Stimulated activated CD4-positive, alpha-beta T cell treated with anti-CD3 and anti-CD28 coated beads, Interleukin-1b, Interleukin-23, amount 100 ng/mL, for 4 hours (primary cell): ENCODE data around the gene HSPA12A.

Experiments used
- DNase-seq, 2 donors: peaks; one replicate each; pipeline ENCODE4 v3.0.0-alpha.2; 2020; ENCODE audit warnings: low read depth in 2 of 2

HSPA12A gene

GRCh38 chr10:116669080-116669479, 73.3 kb downstream of the HSPA12A start:
- DNase-seq: no peak

GRCh38 chr10:116668446-116668845, 73.9 kb downstream of the HSPA12A start:
- no peak for DNase-seq

- no peak for DNase-seq
Observed at GRCh38 chr10:116668018-116668417, 74.3 kb downstream of the HSPA12A start.

- DNase-seq: no peak
Observed at GRCh38 chr10:116667484-116667883, 74.9 kb downstream of the HSPA12A start.

- DNase-seq: no peak
Observed at GRCh38 chr10:116665541-116666125, 76.7 kb downstream of the HSPA12A start.

GRCh38 chr10:116664631-116665030, 77.7 kb downstream of the HSPA12A start:
- DNase-seq: no peak

GRCh38 chr10:116663342-116663741, 79.0 kb downstream of the HSPA12A start:
- no peak for DNase-seq

GRCh38 chr10:116660860-116661259, 81.5 kb downstream of the HSPA12A start:
- DNase-seq: no peak

- no peak for DNase-seq
Observed at GRCh38 chr10:116659049-116659670, 83.2 kb downstream of the HSPA12A start.

GRCh38 chr10:116657863-116658551, 84.4 kb downstream of the HSPA12A start:
- no peak for DNase-seq

GRCh38 chr10:116656044-116656443, 86.3 kb downstream of the HSPA12A start:
- DNase-seq: no peak

GRCh38 chr10:116655568-116655967, 86.8 kb downstream of the HSPA12A start:
- no peak for DNase-seq

- no peak for DNase-seq
Observed at GRCh38 chr10:116654816-116655215, 87.5 kb downstream of the HSPA12A start.

- no peak for DNase-seq
Observed at GRCh38 chr10:116653885-116654284, 88.5 kb downstream of the HSPA12A start.

GRCh38 chr10:116648903-116649302, 93.5 kb downstream of the HSPA12A start:
- no peak for DNase-seq

- no peak for DNase-seq
Observed at GRCh38 chr10:116646502-116646901, 95.9 kb downstream of the HSPA12A start.

- DNase-seq: no peak
Observed at GRCh38 chr10:116637830-116638229, 104.5 kb downstream of the HSPA12A start.

GRCh38 chr10:116636976-116637375, 105.4 kb downstream of the HSPA12A start:
- DNase-seq: no peak

- no peak for DNase-seq
Observed at GRCh38 chr10:116636385-116636784, 106.0 kb downstream of the HSPA12A start.

- no peak for DNase-seq
Observed at GRCh38 chr10:116634126-116634975, 108.0 kb downstream of the HSPA12A start.

- no peak for DNase-seq
Observed at GRCh38 chr10:116633216-116633600, 109.2 kb downstream of the HSPA12A start.

- no peak for DNase-seq
Observed at GRCh38 chr10:116632596-116633215, 109.7 kb downstream of the HSPA12A start.
